OCI-LY7 (cell line): Measurements from ENCODE around the gene TWF2.

Experiments
- CTCF ChIP-seq: fragments of 200-600 bp; sonication (generic); conservative IDR thresholded peaks from 2 replicates; pipeline ENCODE4 v1.5.1; 2014; ENCODE audit warnings: mild to moderate bottlenecking, antibody characterized with exemption, low read length, moderate library complexity, mixed read lengths
- EZH2phosphoT487 ChIP-seq: fragments of 200-600 bp; sonication (generic); IDR thresholded peaks from 2 replicates; pipeline ENCODE4 v1.6.1; 2018; ENCODE audit warnings: low read depth, borderline replicate concordance, mild to moderate bottlenecking, mixed run types, antibody characterized with exemption, low read length, moderate library complexity, mixed read lengths

GRCh38 chr3:52218454-52218853 lies 20.5 kb downstream of the TWF2 start:
- TF ChIP-seq CTCF, result no peak
- no peak for TF ChIP-seq EZH2phosphoT487
